ENCODE data around the gene CAV1.

Gene CAV1

DNA sequence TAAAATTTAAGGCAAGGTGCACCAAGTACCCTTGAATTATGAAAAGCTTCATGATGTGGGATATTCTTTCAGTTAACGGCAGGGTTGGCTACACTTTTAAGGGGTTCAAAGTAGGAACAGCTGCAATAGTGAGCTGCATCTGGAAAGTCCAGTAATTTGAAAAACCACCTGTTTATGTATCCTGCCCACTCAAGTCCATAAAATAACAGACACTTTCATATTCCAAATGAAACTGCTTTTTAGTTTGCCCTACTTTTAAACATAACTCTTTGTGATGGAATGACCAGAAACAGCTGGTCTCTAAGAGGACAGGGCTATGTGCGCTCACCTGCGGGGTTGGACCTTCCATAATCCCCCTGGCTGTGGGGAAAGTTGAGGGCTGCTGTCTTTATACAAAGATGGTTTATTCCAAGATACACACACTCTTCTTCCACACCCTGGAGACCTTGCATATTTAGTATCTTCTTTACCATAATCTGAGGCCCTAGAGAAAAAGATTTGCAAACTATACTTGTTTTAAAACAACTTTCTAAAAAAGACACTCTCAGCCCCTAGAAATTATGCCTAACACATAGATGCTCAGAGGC is 7.4 kb downstream of the CAV1 start:
- Mint-ChIP-seq H3K36me3 (no peaks in the 10 kb centered on the region), H3K4me1 (no peaks in the 10 kb centered on the region), H3K9me3 (no peaks in the 10 kb centered on the region), H3K27ac (no peak overlapping the region), H3K27me3 (peaks cover 19% of the 10 kb centered on the region), H3K4me3 (no peak overlapping the region)
- no peak for DNase-seq
- CTCF ChIA-PET: interaction anchor here (1.0 kb wide), 1 partner anchor 60 kb away, joined by 3 read pairs; no protein-coding TSS in a partner anchor

DNA sequence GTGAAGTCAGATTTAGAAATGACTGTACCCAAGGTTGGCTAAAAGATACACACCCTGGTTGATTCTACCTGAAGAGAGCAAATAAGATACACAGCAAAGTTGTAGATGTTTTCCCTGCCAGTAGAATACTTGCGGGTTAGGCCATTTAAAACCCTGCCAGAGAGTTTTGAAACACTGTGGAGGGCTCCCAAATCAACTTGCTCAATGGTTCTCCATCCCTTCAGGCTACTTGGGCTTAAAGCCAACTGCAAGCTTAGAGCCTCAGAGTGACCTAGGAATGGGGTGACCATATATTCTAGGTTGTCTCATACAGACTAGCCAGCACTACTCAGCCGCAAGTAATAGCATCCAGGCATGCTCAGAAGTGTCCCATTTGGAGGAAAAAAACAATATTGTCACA is 10.0 kb downstream of the CAV1 start:
- H3K4me1 Mint-ChIP-seq: no peaks in the 10 kb centered on the region
- H3K36me3 Mint-ChIP-seq: no peaks in the 10 kb centered on the region
- no peak overlapping the region for H3K27ac Mint-ChIP-seq
- peaks cover 6% of the 10 kb centered on the region for H3K27me3 Mint-ChIP-seq
- no peak for DNase-seq
- no peaks in the 10 kb centered on the region for H3K9me3 Mint-ChIP-seq
- CTCF ChIA-PET: interaction anchor here (1.8 kb wide), 1 partner anchor 8 kb away, joined by 5 read pairs; no protein-coding TSS in a partner anchor
- H3K4me3 Mint-ChIP-seq: no peak overlapping the region

DNA sequence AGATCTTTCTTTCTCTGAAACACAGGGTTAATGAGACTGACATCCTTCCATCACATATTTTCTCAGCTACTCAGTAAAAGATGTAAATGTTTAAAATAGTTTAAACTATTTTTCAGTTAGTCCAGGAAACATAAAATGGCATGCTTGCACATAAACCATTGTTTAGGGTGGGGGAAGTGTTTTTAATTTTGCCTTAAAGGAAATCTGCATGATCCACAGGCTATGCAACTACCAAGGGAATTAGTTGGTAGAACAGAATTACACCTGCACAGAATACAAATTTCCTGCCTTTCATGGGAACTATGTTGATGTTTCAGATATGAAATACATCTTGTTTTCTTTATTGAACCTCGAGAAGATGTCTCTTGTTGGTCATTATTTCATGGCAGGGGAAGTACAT is 10.6 kb downstream of the CAV1 start:
- Mint-ChIP-seq H3K27me3 (peaks cover 8% of the 10 kb centered on the region), H3K9me3 (no peaks in the 10 kb centered on the region), H3K4me1 (no peaks in the 10 kb centered on the region), H3K4me3 (no peak overlapping the region), H3K27ac (no peak overlapping the region), H3K36me3 (no peaks in the 10 kb centered on the region)
- CTCF ChIA-PET: interaction anchor here (1.8 kb wide), 1 partner anchor 9 kb away, joined by 5 read pairs; no protein-coding TSS in a partner anchor
- DNase-seq: no peak

DNA sequence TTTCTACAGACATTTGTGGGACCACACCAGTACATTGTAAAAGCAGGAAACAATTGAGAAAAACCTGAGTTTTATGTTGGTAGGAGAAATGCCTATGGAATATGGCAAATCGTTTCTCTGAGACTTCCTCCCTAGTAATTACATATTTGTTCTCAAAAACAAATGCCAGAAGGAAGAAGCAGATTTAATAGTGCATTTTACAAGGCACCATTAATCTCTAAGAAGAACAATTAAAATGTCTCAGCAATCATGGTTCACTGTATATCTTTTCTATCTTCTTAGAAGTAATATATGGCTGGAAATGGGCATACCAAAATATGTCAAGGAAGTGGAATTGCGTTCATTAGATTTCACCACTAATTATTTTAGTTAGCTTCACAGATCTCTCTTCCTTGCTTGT is 13.3 kb downstream of the CAV1 start:
- CTCF ChIA-PET: no interaction called here
- DNase-seq: no peak
- Mint-ChIP-seq H3K27ac (no peak overlapping the region), H3K4me1 (no peaks in the 10 kb centered on the region), H3K4me3 (no peak overlapping the region), H3K9me3 (no peaks in the 10 kb centered on the region), H3K36me3 (no peaks in the 10 kb centered on the region), H3K27me3 (peaks cover 12% of the 10 kb centered on the region)

DNA sequence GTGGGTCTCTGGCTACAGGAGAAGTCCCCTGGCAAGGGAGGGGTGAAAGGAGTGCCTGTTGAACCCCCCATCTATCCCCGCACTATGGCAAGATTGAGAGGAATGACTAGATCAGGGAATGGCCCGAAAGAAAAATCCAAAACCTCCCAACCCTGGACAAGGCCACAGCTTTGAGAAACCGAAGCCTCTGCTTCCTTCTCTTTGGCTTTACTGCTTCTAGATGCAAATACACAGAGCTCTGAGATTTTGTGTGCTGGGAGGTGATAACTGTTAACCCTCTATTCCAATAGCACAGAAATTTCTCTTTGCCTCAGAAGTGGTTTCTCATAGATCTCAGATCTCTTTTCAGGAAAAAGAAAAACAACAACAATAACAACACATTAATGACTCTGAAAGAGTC is 15.0 kb downstream of the CAV1 start:
- CTCF ChIA-PET: interaction anchor here (1.9 kb wide), 1 partner anchor 13 kb away, joined by 4 read pairs; no protein-coding TSS in a partner anchor
- DNase-seq: no peak
- peaks cover 12% of the 10 kb centered on the region for H3K27me3 Mint-ChIP-seq
- no peak overlapping the region for H3K27ac Mint-ChIP-seq
- H3K9me3 Mint-ChIP-seq: no peaks in the 10 kb centered on the region
- H3K36me3 Mint-ChIP-seq: no peaks in the 10 kb centered on the region
- no peaks in the 10 kb centered on the region for H3K4me1 Mint-ChIP-seq
- H3K4me3 Mint-ChIP-seq: no peak overlapping the region

DNA sequence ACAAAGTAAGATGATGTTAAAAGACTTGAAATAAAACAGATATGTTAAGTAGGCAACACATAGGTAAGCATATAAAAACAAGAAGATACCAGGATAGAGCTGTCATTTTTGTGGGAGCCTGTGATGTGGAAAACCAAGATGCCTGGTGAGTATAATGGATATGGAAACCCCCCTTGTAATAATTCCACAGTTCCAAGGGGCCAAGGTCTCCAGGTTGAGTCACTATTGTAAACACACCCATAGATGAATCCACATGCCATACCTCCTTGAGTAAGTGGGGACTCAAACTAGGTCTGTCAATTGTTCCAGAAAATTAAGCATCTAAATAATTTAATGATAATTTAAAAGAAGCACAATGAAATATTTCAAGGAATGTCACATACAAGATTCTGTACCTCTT is 15.9 kb downstream of the CAV1 start:
- Mint-ChIP-seq H3K36me3 (no peaks in the 10 kb centered on the region), H3K27me3 (peaks cover 12% of the 10 kb centered on the region), H3K4me3 (no peak overlapping the region), H3K4me1 (no peaks in the 10 kb centered on the region), H3K9me3 (no peaks in the 10 kb centered on the region), H3K27ac (no peak overlapping the region)
- CTCF ChIA-PET: interaction anchor here (1.9 kb wide), 1 partner anchor 14 kb away, joined by 4 read pairs; no protein-coding TSS in a partner anchor
- DNase-seq: no peak

DNA sequence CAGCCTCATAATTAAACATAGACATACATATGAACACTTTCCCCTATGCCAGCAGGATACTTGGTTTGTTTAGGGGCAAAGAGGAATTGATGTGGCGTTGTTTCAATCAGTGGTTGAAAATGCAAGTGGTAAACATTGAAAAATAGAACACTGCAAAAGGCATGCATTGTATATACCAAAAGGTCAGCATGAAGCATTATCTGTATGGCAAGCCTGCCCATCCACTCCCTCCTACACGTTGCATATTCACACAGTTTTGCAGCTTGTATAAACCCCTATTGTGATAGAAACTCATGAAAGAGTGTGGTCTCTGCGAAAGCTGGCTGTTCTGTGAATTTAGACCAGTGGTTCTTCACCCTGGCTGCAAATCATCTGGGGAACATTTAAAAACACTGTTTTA is 17.1 kb downstream of the CAV1 start:
- peaks cover 12% of the 10 kb centered on the region for H3K27me3 Mint-ChIP-seq
- no peaks in the 10 kb centered on the region for H3K4me1 Mint-ChIP-seq
- no peak overlapping the region for H3K4me3 Mint-ChIP-seq
- CTCF ChIA-PET: no interaction called here
- no peak overlapping the region for H3K27ac Mint-ChIP-seq
- no peak for DNase-seq
- H3K36me3 Mint-ChIP-seq: no peaks in the 10 kb centered on the region
- H3K9me3 Mint-ChIP-seq: no peaks in the 10 kb centered on the region

DNA sequence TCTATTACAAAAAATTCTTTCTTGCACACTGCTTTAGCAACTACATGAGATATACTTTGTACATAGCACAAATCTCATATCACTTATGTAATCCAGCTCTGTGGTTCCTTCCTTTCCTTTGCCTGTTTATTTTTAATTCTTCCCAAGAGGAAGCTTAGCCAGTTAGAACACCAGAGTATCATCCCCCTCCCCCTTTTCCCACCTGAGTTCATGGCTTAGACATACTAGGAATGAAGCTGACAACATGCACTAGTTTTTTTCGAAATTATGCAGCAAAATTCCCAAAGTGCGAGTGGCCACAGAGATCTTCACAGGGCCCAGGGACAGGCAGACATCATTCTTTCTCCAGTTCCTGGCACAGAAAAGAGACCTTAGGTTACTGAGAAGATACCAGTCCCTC is 17.8 kb downstream of the CAV1 start:
- CTCF ChIA-PET: no interaction called here
- Mint-ChIP-seq H3K36me3 (no peaks in the 10 kb centered on the region), H3K27ac (no peak overlapping the region), H3K4me3 (no peak overlapping the region), H3K27me3 (peaks cover 10% of the 10 kb centered on the region), H3K4me1 (no peaks in the 10 kb centered on the region), H3K9me3 (no peaks in the 10 kb centered on the region)
- no peak for DNase-seq

DNA sequence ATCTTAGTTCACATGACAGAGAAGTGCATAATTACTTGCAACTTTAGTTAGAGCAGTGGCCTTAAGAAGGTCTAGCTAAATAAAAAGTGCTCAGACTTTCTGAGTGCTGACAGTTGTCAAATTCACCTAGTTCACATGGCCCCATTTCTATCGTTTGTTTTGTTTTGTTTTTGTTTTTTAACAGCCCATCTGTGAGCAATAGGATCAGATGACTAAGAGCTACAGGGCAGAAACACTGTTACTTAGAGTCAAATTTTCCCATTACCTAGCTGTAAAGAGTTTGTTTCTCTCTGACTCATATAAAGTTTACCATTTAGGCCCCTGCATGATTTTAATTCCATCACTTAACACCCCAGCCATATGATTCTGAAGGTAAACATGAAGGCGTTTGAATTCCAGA is 18.8 kb downstream of the CAV1 start:
- Mint-ChIP-seq H3K9me3 (no peaks in the 10 kb centered on the region), H3K36me3 (no peaks in the 10 kb centered on the region), H3K4me3 (no peak overlapping the region), H3K27me3 (peaks cover 8% of the 10 kb centered on the region), H3K4me1 (no peaks in the 10 kb centered on the region), H3K27ac (no peak overlapping the region)
- DNase-seq: no peak
- CTCF ChIA-PET: interaction anchor here (1.1 kb wide), 1 partner anchor 17 kb away, joined by 4 read pairs; no protein-coding TSS in a partner anchor

DNA sequence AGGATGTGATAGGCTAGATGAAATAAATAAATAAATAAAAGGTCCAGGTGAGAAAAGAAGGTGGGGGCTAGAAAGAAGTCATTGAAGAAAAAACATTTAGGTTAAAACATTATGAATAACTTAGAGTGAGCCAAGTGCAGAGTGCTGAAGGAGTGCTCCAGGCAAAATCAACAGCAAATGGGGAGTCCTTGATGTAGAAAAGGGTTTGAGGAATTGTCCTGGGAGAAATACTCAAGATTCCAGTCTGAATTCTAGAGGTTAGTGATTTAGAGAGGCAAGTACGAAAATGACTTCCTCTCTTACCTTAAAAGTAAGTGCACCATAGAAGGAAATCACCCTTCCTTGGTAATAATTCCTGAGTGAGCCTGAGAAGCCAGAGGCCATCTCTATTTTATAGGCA is 19.7 kb downstream of the CAV1 start:
- DNase-seq: no peak
- Mint-ChIP-seq H3K9me3 (no peaks in the 10 kb centered on the region), H3K4me3 (no peak overlapping the region), H3K27me3 (peaks cover 8% of the 10 kb centered on the region), H3K4me1 (no peaks in the 10 kb centered on the region), H3K27ac (no peak overlapping the region), H3K36me3 (no peaks in the 10 kb centered on the region)
- CTCF ChIA-PET: no interaction called here

DNA sequence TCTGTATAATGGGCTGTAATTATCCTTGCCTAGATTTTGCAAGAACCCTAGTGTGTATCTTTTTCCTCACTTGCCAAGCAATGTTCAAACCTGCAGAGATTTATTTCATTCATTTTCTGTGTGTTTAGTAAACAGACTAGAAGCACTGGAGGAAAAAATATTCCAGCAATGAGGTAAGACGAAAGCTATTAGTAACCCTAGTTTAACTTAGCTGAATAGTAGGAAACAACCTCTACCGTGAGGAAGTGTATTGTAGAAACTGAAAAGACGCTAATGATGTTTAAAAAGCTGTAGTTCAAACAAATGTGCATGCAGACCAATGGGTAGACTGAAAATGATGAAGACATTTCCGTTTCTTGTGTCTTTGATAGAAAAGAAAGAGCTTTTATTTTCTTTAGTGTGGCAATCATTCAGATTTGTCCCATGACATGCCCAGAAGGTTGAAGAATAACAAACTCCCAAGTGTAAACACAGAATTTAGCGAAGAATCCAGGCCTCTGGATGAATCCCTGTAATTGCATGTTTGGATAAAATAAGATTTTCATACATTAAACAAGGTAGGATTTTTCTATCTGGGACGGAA is 20.7 kb downstream of the CAV1 start:
- Mint-ChIP-seq H3K4me3 (no peak overlapping the region), H3K9me3 (no peaks in the 10 kb centered on the region), H3K27ac (no peak overlapping the region), H3K4me1 (no peaks in the 10 kb centered on the region), H3K27me3 (peaks cover 8% of the 10 kb centered on the region), H3K36me3 (no peaks in the 10 kb centered on the region)
- no peak for DNase-seq
- CTCF ChIA-PET: no interaction called here

DNA sequence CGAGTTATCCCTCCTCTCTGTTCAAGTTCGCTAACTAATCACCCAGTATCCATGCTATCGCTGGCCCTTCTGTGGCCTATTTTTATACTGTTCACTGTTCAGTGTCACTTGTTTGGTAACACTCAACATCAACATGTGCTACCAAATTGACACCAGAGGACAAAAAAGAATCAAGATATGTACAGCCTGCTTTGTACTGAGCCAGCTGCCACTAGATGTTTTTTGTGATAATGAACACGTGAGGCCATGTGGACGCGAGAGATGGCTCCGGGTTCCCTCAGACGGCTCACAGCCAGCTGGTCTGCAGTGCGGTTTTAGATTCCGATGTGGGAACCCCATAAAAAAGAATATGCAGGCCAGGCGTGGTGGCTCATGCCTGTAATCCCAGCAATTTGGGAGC is 21.2 kb downstream of the CAV1 start:
- Mint-ChIP-seq H3K36me3 (no peaks in the 10 kb centered on the region), H3K27ac (no peak overlapping the region)
- CTCF ChIA-PET: no interaction called here

DNA sequence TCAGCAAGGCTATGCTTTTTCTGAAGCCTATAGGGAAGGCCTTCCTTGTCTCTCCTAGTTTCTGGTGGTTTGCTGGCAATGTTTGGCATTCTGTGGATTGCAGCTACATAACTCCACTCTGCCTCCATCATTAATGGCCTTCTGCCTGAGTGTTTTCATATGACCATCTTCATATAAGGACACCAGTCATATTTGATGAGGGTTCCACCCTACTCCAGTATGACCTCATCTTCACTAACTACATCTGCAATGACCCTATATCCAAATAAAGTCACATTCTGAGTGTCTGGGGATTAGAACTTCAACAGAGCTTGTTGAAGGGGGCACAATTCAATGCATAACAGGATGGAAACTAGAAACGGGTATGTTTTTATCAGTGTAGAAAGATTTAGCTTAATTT is 22.1 kb downstream of the CAV1 start:
- no peak for DNase-seq
- Mint-ChIP-seq H3K4me1 (no peaks in the 10 kb centered on the region), H3K27me3 (peaks cover 4% of the 10 kb centered on the region), H3K4me3 (no peak overlapping the region), H3K27ac (no peak overlapping the region), H3K9me3 (no peaks in the 10 kb centered on the region), H3K36me3 (no peaks in the 10 kb centered on the region)
- CTCF ChIA-PET: interaction anchor here (1.4 kb wide), 1 partner anchor 44 kb away, joined by 4 read pairs; no protein-coding TSS in a partner anchor

More for the DNA sequence above, 21.2 kb downstream of the CAV1 start:
- peaks cover 8% of the 10 kb centered on the region for H3K27me3 Mint-ChIP-seq
- H3K9me3 Mint-ChIP-seq: no peaks in the 10 kb centered on the region
- DNase-seq: no peak
- no peaks in the 10 kb centered on the region for H3K4me1 Mint-ChIP-seq
- H3K4me3 Mint-ChIP-seq: no peak overlapping the region

DNA sequence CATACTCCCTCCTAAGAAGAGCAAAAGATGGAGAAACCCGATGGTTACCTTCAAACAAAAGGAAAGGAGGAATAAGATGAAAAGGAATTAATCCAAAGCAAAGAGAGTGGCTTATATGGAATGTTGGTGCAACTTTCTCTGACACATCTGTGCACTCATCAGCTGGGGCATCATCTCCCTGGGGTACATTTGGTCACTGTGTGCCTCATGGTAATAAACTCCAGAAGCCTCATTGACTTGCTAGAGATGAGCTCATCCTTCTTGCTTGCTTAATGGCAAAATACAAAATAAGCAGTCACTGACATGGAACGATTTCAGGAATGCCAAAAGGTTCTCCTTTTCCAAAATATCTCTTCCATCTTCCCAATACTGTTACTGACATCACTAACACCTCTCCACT is 22.5 kb downstream of the CAV1 start:
- CTCF ChIA-PET: interaction anchor here (1.4 kb wide), 1 partner anchor 43 kb away, joined by 4 read pairs; no protein-coding TSS in a partner anchor
- DNase-seq: no peak
- H3K4me1 Mint-ChIP-seq: no peaks in the 10 kb centered on the region
- H3K36me3 Mint-ChIP-seq: no peaks in the 10 kb centered on the region
- no peak overlapping the region for H3K4me3 Mint-ChIP-seq
- H3K9me3 Mint-ChIP-seq: no peaks in the 10 kb centered on the region
- H3K27ac Mint-ChIP-seq: no peak overlapping the region
- H3K27me3 Mint-ChIP-seq: peaks cover 4% of the 10 kb centered on the region

DNA sequence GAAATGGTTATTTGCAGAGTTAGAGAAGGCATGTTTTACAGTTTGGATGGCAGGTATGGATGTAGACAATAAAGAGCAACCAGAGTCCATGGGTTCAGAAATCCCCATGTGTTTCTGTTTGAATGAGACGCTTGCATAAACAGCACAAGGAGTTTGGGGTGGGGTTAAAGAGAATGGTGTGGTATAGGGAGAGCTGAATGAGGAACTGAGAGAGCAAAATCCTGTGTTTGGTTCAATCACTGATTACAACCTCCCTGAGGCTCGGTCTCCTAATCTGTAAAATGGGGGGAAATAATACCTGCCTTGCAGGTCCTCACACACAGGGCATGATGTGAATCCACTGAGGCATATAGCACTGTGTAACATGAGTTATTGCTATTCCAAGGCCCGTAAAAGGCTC is 23.7 kb downstream of the CAV1 start:
- Mint-ChIP-seq H3K27me3 (peaks cover 4% of the 10 kb centered on the region), H3K4me1 (no peaks in the 10 kb centered on the region), H3K27ac (no peak overlapping the region), H3K4me3 (no peak overlapping the region), H3K9me3 (no peaks in the 10 kb centered on the region), H3K36me3 (no peaks in the 10 kb centered on the region)
- CTCF ChIA-PET: no interaction called here
- no peak for DNase-seq

Data from activated naive CD4-positive, alpha-beta T cell treated with anti-CD3 and anti-CD28 coated beads, Interleukin-2, amount 10 ng/mL, durations not matched to agents 7 days and 5 days (primary cell).